T-cell (primary cell): ENCODE results near the gene ARF1. TPM values are rescaled to one million over a fixed set of nuclear protein-coding genes. Genes with fewer than 3 reads are reported as not detected.

Experiments used
- ATAC-seq, 4 experiments: fragments of 200-7000 bp in 3 of 4; fragments of 150-1000 bp in 1 of 4; cut with Tn5 transposase; replicated peaks in 1 of 4; 1 replicate in 3 of 4; 2 replicates in 1 of 4; pipeline ENCODE4 v1.10.0; 2021; ENCODE audit warnings: moderate library complexity in 3 of 4, mild to moderate bottlenecking in 2 of 4, moderate number of reproducible peaks in 1 of 4
- CTCF ChIA-PET, 2 donors: fragments of 300-600 bp; sonication (Branson Sonifier 250); formaldehyde crosslinking; loops; one replicate each; lab custom pipeline; 2022; ENCODE audit warnings: antibody characterized with exemption in 2 of 2; lab: Charles Lee
- POLR2A ChIA-PET, 2 donors: fragments of 300-600 bp; sonication (Branson Sonifier 250); formaldehyde crosslinking; loops; one replicate each; lab custom pipeline; 2022; ENCODE audit warnings: antibody characterized with exemption in 2 of 2; lab: Charles Lee
- DNase-seq, 35 experiments: peaks; one replicate each; pipeline versions ENCODE4 v3.0.0 to v3.0.0-alpha.2; 2013 to 2023
- H3K27ac ChIP-seq: one replicate; pipeline ENCODE4 v1.5.1; 2013; ENCODE audit warnings: low read length
- H3K27me3 ChIP-seq, 2 experiments: replicated peaks in 1 of 2; 1 replicate in 1 of 2; 2 replicates in 1 of 2; pipeline versions ENCODE4 v1.6.1 to v1.7.0; 2013; ENCODE audit warnings: low read length in 1 of 2, mixed read lengths in 1 of 2; ENCODE audit not compliant: control insufficient read depth in 2 of 2, insufficient read depth in 2 of 2; ENCODE audit errors: extremely low read depth in 1 of 2
- H3K36me3 ChIP-seq, 2 donors: 1 replicate in 1 of 2; 2 replicates in 1 of 2; pipeline versions ENCODE4 v1.6.1 to v1.7.0; 2013; ENCODE audit warnings: low read length in 1 of 2; ENCODE audit not compliant: control insufficient read depth in 2 of 2, insufficient read depth in 1 of 2; ENCODE audit errors: extremely low read depth in 1 of 2
- H3K4me1 ChIP-seq, 2 experiments: 1 replicate in 1 of 2; 2 replicates in 1 of 2; pipeline versions ENCODE4 v1.6.1 to v1.7.0; 2013; ENCODE audit warnings: low read length in 2 of 2, mixed read lengths in 1 of 2; ENCODE audit not compliant: insufficient read depth in 2 of 2, control insufficient read depth in 1 of 2; ENCODE audit errors: extremely low read depth in 1 of 2
- H3K4me3 ChIP-seq, 2 donors: 1 replicate in 1 of 2; 2 replicates in 1 of 2; pipeline versions ENCODE4 v1.5.1 to v1.7.0; 2013; ENCODE audit warnings: mild to moderate bottlenecking in 2 of 2, low read length in 1 of 2, moderate library complexity in 1 of 2; ENCODE audit not compliant: control insufficient read depth in 1 of 2; ENCODE audit errors: extremely low read depth in 1 of 2
- H3K9me3 ChIP-seq: 2 replicates; pipeline ENCODE4 v1.7.0; 2013
- H3K27ac Mint-ChIP-seq, 2 donors: one replicate each; pipeline ENCODE4 v1.8.0; 2020 to 2021; ENCODE audit warnings: mild to moderate bottlenecking in 2 of 2, mixed read lengths in 2 of 2
- H3K27me3 Mint-ChIP-seq, 2 donors: one replicate each; pipeline ENCODE4 v1.8.0; 2021 to 2022; ENCODE audit warnings: mixed read lengths in 2 of 2
- H3K36me3 Mint-ChIP-seq: one replicate; pipeline ENCODE4 v1.8.0; 2021; ENCODE audit warnings: mixed read lengths
- H3K4me1 Mint-ChIP-seq, 3 donors: one replicate each; pipeline ENCODE4 v1.8.0; 2020 to 2022; ENCODE audit warnings: mixed read lengths in 3 of 3, mild to moderate bottlenecking in 1 of 3
- H3K4me3 Mint-ChIP-seq, 3 donors: one replicate each; pipeline ENCODE4 v1.8.0; 2020 to 2022; ENCODE audit warnings: mild to moderate bottlenecking in 3 of 3, mixed read lengths in 3 of 3, moderate library complexity in 3 of 3
- H3K9me3 Mint-ChIP-seq, 3 donors: one replicate each; pipeline ENCODE4 v1.8.0; 2020 to 2022; ENCODE audit warnings: mixed read lengths in 3 of 3
- WGBS: methylation state at CpG from one replicate; pipeline ENCODE4 v1.1.5; 2013; ENCODE audit warnings: missing lambda C conversion rate; ENCODE audit not compliant: insufficient coverage; 5-methylcytosine and 5-hydroxymethylcytosine counted together
- total RNA-seq, 35 experiments: library from RNA in 6 of 35; stranded (reverse) in 6 of 35; fragments of 120-200 nt in 1 of 35; gene quantifications; one replicate each; pipeline versions ENCODE4 v1.2.1 to v1.2.4 and lab custom pipeline; 2013 to 2026

ARF1 gene
- total RNA-seq, 5 donors from 2014 or later (not counting 1 experiment from before 2014, with no cell fraction given), result 232 to 309 (median 258) TPM

DNA sequence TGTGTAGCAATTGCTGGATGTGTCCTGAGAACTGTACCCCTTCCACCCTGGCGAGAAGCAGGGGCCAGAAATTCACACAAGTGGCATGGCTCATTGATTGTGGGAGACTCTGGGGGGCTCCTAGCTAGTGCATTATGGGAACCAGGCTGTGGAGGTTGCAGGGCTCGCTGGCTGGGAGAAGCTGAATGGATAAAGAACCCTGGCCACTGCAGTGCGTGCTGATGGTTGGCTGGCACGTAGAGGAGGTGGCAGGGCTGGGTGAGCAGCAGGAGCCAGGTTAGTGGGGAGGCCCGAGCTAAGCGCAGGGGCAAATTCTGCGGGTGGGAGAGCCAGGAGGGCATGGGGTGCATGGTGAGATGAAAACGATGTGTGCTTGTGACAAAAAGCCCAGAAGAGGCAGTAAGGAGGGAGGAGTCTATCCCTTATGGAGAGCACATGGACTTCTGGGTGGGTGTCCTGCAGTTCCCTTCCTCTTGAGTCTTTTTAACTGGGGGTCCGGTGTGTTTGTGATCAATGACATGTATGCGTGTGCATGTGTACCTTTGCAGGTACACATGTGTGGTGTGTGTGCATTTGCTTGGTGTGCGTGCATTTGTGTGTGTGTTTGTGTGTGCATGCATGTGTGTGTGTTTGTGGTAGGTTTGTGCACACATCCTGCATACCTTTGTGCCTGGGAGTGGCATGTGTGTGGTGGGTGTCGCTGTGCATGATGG is 61.1 kb downstream of the ARF1 start:
- POLR2A ChIA-PET, result no interaction called here
- WGBS, result 95% methylated on average over 8 of the region's 12 CpGs
- Histone ChIP-seq H3K9me3 (no peaks in the 10 kb centered on the region), H3K27me3 (peaks cover 0 to 2% of the 10 kb centered on the region in 2 experiments), H3K27ac (no peak overlapping the region), H3K36me3 (peaks cover 8 to 35% of the 10 kb centered on the region in 2 donors), H3K4me3 (no peak overlapping the region), H3K4me1 (peaks cover 11 to 81% of the 10 kb centered on the region in 2 experiments)
- DNase-seq (peak in 2 of 35 experiments; percentile 0 to 12), ATAC-seq (no peak)
- H3K9me3 Mint-ChIP-seq, result no peaks in the 10 kb centered on the region
- peaks cover 41 to 47% (median 44%) of the 10 kb centered on the region in 3 donors for H3K4me1 Mint-ChIP-seq
- H3K27ac Mint-ChIP-seq, result peak overlapping the region; percentile 22 to 49
- H3K27me3 Mint-ChIP-seq, result no peaks in the 10 kb centered on the region
- H3K36me3 Mint-ChIP-seq, result peaks cover 3% of the 10 kb centered on the region
- CTCF ChIA-PET, result no interaction called here
- H3K4me3 Mint-ChIP-seq, result peak overlapping the region; percentile 94 to 96 (median 95)

DNA sequence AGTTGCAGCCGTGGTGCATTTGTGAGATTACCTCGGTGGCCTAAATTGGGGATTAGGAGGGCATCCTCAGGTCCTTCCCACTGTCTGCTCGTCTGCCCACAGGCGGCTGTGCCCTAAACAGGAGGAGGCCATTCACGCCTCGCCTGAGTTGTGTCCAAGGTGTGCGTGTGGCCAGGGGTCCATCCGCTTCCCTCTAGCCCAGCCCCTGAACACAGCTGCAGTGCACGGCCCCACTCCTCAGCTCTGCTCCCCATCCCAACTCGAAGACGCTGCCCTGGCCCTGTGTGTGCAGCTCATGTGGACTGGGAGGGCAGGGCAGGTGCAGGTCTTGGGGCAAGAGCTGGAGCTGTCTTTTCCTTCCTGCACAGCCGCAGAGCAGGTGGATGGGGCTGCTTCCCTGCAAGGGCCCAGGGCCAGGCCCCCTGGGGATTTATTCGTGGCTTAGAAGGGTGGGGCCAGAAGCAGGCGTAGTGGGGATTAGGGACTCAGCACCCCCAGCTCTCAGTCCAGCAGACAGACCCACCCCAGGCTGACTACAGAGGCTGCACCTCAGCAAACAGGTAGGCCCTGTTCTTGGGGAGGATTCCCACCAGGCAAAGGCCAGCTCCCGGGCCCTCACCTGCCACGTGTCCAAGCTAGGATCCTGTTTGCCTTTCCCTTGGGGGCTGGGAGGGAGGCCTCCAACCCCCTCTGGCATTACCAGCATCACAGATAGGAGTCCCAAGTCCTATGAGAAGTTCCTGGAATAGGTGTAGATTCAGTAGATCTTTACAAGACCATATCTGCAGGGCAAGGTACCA is 61.9 kb downstream of the ARF1 start:
- peaks cover 0 to 2% of the 10 kb centered on the region in 2 experiments for H3K27me3 ChIP-seq
- peaks cover 11 to 74% of the 10 kb centered on the region in 2 experiments for H3K4me1 ChIP-seq
- peaks cover 8 to 42% of the 10 kb centered on the region in 2 donors for H3K36me3 ChIP-seq
- Mint-ChIP-seq H3K4me1 (peaks cover 41 to 47% (median 43%) of the 10 kb centered on the region in 3 donors), H3K27me3 (no peaks in the 10 kb centered on the region), H3K36me3 (peaks cover 3% of the 10 kb centered on the region), H3K4me3 (peak overlapping the region in 2 of 3 donors; percentile 32 to 95), H3K9me3 (no peaks in the 10 kb centered on the region), H3K27ac (peak overlapping the region in 1 of 2 donors; percentile 22)
- no peak for DNase-seq
- H3K4me3 ChIP-seq, result no peak overlapping the region
- 87% methylated on average over 9 of the region's 16 CpGs for WGBS
- ChIA-PET POLR2A (no interaction called here), CTCF (no interaction called here)
- H3K27ac ChIP-seq, result no peak overlapping the region
- no peaks in the 10 kb centered on the region for H3K9me3 ChIP-seq
- no peak for ATAC-seq

DNA sequence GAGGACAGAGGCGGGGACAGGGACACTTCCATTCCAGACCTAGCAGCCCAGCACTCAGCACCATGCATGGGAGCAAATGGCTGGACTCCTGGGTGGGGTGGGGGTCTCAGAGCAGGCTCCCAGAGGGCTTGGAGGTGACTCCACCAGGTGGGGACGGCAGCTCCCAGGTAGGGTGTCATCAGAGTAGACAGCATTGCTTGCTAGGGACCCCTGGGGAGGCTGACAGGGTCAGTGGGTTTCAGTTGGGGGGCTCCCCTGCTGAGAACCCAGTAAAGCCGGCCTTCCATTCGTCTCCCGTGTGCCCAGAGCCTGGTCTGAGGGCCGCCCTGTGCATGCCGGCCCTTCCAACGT is 62.5 kb downstream of the ARF1 start:
- H3K27me3 ChIP-seq, result peaks cover 0 to 2% of the 10 kb centered on the region in 2 experiments
- H3K4me3 ChIP-seq, result no peak overlapping the region
- H3K4me1 ChIP-seq, result peaks cover 11 to 71% of the 10 kb centered on the region in 2 experiments
- no peak for ATAC-seq
- peaks cover 3% of the 10 kb centered on the region for H3K36me3 Mint-ChIP-seq
- no peak overlapping the region for H3K27ac ChIP-seq
- ChIA-PET CTCF (no interaction called here), POLR2A (no interaction called here)
- DNase-seq, result peak in 1 of 35 experiments; percentile 21
- H3K4me3 Mint-ChIP-seq, result peak overlapping the region in 1 of 3 donors; percentile 95
- no peaks in the 10 kb centered on the region for H3K9me3 ChIP-seq
- H3K36me3 ChIP-seq, result peaks cover 8 to 47% of the 10 kb centered on the region in 2 donors
- WGBS, result 90% methylated on average over 7 of the region's 8 CpGs
- H3K4me1 Mint-ChIP-seq, result peaks cover 39 to 41% (median 41%) of the 10 kb centered on the region in 3 donors
- no peaks in the 10 kb centered on the region for H3K27me3 Mint-ChIP-seq
- no peaks in the 10 kb centered on the region for H3K9me3 Mint-ChIP-seq
- H3K27ac Mint-ChIP-seq, result no peak overlapping the region

DNA sequence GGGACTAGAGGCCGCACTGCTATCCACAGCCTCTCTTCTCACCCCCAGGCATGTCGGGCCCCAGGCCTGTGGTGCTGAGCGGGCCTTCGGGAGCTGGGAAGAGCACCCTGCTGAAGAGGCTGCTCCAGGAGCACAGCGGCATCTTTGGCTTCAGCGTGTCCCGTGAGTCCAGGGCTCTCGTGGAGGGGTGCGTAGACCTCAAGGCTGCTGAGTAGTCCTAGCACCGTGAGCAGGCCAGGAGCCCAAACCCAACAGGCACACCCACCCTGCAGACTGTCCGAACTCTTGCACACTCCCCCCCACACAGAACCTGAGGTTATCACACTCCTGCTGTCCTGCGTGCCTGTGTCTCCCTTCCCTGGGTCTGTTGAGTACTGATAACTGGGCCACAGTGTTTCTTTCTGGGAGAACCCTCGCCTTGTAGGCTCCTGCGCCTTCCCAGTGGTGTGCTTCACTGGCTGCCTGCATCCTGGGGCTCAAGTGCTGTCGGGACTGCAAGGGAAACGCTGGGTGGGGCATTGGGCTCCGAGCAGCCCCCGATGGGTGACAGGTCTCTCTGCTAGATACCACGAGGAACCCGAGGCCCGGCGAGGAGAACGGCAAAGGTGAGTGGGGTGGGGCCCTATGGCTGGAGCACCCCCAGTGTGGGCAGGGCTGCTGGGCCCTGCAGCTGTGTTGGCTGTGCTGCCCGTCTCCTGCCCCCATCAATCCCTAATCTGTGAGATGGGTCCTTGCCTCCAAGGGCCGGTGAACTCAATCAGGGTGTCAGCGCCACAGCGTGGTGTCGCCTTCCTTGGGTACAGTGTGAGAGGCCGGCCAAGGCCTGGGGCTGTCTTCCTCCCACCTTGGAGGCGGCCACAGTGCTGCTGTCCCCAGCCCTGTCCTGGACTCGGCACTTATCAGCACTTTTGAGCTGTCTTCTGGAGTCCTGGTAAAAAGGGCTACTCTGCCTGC is 63.2 kb downstream of the ARF1 start:
- ChIA-PET CTCF (no interaction called here), POLR2A (no interaction called here)
- Mint-ChIP-seq H3K9me3 (no peaks in the 10 kb centered on the region), H3K4me1 (peaks cover 39 to 41% (median 41%) of the 10 kb centered on the region in 3 donors), H3K27ac (no peak overlapping the region), H3K27me3 (no peaks in the 10 kb centered on the region), H3K36me3 (peaks cover 3% of the 10 kb centered on the region), H3K4me3 (no peak overlapping the region)
- Histone ChIP-seq H3K4me1 (peaks cover 11 to 68% of the 10 kb centered on the region in 2 experiments), H3K4me3 (no peak overlapping the region), H3K27me3 (peaks cover 0 to 2% of the 10 kb centered on the region in 2 experiments), H3K9me3 (no peaks in the 10 kb centered on the region), H3K27ac (no peak overlapping the region), H3K36me3 (peaks cover 8 to 49% of the 10 kb centered on the region in 2 donors)
- WGBS, result 90% methylated on average over 25 of the region's 31 CpGs
- no peak for ATAC-seq
- DNase-seq, result peak in 1 of 35 experiments; percentile 22

DNA sequence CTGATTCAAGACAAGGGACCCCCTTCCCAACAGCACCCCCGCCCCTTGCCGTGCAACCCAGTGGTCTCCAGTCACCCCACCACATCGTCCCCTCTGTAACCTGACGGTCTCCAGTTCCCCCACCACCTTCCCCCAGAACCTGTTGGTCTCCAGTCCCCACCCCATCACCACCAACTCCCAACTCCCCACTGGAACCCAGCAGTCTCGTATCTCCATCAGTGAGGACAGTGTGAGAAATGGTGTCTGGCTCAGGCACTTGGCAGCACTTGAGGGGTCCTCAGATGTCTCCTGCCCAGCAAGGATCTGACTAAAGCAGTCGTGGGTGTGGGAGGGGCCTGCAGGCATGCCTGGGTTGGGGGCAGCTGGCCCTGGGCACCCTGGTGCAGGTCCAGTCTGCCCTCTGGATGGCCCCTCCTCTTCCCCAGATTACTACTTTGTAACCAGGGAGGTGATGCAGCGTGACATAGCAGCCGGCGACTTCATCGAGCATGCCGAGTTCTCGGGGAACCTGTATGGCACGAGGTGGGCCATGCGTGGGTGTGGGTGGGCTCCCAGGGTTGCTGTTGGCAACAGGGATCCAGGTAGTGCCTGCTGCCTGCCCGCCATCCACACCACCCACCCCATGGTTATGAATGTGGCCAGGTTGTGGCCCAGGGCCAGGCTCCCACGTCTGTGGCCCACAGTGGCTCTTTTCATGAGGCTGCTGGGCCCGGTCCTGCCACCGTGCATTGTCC is 64.1 kb downstream of the ARF1 start:
- 91% methylated on average over 13 of the region's 18 CpGs for WGBS
- no peak for ATAC-seq
- Mint-ChIP-seq H3K27me3 (no peaks in the 10 kb centered on the region), H3K36me3 (peaks cover 3% of the 10 kb centered on the region), H3K9me3 (no peaks in the 10 kb centered on the region), H3K27ac (no peak overlapping the region), H3K4me1 (peaks cover 33 to 36% (median 35%) of the 10 kb centered on the region in 3 donors), H3K4me3 (no peak overlapping the region)
- Histone ChIP-seq H3K27ac (no peak overlapping the region), H3K4me1 (peaks cover 7 to 60% of the 10 kb centered on the region in 2 experiments), H3K36me3 (peaks cover 8 to 49% of the 10 kb centered on the region in 2 donors), H3K27me3 (peaks cover 0 to 2% of the 10 kb centered on the region in 2 experiments), H3K9me3 (no peaks in the 10 kb centered on the region), H3K4me3 (no peak overlapping the region)
- CTCF ChIA-PET, result no interaction called here
- POLR2A ChIA-PET, result no interaction called here
- no peak for DNase-seq
